Measurements from ENCODE around the gene POMT2.

POMT2 gene

DNA sequence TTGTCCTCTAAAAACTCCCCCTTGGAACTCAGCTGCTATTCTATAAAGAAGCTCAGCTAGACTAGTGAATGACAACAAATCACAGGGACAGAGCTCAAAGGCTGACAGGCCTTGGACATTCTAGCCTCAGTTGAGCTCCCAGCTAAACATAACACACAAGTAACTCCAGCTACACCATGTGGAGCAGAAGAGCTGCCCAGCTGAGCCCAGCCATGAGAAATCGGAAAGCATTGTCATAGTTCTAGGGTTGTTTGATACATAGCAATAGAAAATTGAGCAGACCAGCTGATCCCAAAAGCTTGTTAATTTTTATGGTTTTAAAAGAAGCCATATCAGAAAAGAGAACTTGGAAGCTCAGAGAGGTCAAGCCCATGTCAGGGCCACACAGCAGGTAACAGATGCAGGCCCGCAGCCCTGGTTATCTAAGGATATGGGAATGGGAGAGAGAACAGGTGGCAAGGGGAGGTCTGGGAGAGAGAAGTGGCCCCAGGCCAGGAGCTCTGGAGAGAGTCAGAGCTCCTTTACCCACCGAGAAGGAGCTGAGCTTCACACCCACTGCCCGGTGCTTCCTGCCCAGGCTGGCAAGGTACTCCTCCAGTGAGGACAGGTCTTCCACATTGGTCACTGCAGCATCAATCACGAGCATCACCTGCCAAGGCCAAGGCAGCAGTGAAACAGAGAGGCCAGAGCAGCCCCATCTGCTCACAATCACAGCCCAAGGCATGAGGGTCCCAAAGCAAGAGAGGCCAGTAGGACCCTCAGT, 52.6 kb downstream of the POMT2 start:
- no peak for DNase-seq (ENCODE audit: low spot score)

DNA sequence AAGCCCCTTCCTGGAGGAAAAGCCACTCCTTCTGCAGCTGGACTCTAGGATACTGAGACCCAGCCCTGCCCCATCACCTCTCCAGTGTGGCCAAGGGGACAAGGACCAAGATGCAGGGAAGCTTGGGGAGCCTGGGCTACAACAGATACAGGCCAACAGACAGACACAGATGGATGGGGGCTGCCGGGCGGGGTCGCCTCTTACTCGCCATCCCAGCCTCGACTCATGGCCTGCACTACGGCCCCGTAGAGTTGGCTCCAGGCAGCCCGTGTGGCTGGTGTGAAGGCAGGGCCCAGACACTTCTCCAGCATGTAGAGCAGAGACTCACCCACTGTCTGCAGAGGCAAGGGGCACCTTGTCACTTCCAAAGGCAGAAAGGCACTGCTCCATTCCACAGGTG, 54.3 kb downstream of the POMT2 start:
- no peak for DNase-seq (ENCODE audit: low spot score)

DNA sequence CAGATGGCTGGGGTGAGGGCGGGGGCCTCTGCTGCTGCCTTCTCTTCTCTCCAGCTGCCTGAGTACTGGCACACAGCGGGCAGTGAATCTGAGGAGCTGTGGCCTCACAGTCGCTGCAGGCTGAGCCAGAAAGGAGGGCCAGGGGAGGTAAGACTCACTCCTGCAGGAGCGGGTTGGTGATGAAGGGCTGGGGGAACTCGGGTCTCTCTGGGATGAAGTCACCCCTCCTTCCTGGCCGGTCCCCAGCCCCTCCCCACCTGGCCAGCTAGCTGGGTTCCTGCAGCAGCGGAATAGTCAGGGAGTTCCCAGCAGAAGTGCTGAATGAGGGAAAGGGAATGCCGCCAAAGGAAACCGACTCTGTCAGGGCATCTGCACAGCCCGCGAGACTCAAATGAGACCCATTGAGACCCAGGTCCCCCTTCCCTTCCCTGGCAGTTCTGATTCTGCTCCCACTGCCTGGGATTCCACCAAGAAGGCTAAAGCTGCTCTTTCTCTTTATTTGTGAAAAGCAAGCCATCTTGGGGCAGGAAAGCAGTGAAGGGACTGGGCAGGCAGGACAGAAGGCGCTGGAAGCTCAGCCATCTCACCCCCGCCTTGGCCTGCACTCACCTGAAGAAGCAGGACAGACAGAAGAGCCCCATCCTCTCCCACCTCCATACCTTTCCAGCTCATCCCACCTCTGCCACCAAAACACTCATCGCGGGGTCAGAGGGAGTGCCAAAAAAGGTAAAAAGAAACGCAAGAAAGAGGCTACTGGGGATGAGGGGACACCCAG, 54.9 kb downstream of the POMT2 start:
- DNase-seq (ENCODE audit: low spot score) = no peak

DNA sequence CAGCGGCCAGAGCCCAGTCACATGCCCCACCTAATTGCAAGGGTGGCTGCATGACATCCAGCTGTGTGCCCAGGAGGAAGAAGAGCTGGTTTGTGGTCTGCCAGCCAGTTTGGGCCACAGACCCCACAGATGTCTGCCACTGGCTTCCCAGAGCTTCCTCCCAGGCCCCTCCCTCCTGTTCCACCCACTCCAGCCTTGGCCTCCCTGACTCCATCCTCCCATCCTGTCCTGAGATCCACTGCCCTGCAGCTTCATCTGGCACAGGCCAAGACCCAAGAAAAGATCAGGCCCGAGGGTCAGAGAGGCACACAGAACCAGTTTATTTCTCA, 55.5 kb downstream of the POMT2 start:
- no peak for DNase-seq (ENCODE audit: low spot score)

DNA sequence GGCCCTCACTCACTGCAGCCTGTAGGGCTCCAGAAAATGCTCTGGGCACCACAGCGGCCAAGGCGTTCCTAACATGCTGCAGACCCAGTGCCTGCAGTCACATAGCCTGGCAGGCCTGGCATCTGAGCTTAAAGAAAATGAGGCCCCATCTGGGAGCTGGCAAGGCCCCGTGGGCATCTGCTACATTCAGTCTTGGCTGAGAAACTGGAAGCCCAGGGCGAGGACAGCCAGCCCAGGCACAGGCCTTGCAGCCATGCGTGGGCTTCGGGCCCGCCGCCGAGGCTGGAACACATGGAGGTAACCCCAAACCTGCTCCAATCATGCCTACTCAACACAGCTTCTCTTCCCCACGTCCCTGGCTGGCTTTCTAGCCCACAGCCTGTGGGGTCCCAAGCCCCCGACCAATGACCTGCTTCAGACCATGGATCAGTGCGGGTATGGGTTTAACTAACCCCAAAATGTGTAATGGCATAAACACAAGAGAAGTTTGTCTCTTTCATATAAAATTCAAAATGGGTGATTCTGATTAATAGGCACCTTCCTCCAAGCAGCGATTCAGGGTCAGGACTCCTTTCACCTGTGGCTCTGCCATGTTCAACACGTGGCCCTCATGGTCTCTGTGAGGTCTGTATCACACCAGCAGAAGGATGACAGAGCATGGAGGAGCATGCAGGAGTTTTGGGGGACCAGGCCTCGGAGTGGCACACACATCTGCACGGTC, 56.1 kb downstream of the POMT2 start:
- DNase-seq (ENCODE audit: low spot score) = no peak

DNA sequence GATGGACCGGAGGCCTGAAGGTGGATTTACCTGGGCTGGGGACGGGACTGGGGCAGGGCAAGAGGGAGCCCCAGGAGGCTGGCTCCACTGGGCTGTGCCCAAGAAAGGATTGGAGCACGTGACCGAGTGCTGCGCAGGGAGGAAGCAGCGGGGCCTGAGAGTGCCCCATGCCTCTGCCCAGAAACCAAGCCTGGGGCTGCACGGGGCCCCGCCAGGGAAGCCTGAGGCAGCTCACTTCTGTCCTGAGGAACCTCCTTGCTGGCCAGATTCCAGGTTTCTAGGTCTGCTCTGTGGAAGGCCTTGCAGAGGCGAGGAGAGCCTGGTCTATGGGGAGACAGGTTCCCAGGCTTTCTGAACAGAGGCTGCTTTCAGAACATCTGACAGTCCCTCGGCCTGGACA, 60.1 kb downstream of the POMT2 start:
- no peak for DNase-seq (ENCODE audit: low spot score)

DNA sequence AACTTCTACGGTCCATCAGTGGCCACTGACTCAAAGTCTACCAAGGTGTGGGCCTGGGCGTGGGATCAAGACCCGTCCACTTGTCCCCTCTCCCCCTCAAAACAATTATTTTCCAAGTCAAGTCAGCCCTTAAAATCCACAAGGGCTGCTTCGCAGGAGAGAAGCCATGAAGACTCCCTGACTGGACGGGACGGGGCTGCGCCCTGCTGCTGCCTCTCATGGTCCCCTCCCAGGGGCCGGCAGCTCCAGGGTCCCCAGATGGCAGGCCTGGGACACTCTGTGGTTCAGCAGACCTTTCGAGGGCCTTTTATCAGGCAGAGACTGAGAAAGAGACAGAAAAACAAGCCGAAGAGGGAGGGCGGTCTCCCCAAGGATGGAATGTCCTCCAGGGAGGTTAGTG, 60.5 kb downstream of the POMT2 start:
- no peak for DNase-seq (ENCODE audit: low spot score)

DNA sequence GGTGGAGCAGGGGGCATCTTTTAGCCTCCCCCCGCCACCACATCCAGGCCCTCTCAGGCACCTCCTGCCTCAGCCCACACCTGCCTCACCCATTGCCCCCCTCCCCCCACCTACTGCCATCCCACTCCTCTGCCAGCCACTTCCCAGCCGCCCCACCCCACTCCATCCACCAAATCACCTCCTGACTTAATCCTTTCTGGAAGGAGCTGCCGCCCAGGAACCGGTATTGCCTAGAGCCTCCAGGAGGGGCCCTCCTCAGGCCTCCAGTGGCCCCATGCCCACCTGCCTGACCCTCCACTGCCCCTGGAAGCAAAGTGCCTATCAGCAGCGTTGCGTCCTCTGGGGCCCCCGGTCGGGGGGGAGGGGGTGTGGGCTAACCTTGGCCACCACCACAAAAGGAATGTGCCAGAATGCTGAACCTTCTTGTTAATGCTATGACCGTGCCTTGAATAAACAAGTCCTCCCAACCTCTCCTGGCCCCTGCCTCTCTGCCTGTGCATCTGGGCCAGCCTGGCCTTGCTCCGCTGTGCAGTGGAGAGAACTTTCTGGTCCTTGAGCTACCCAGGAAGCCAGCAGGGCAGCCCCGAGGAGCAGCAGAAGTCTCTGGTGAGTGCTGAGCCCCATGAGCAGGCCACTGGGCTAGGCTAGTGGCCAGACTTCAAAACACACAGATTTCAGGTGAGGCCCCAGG, 61.5 kb downstream of the POMT2 start:
- DNase-seq (ENCODE audit: low spot score) = no peak

DNA sequence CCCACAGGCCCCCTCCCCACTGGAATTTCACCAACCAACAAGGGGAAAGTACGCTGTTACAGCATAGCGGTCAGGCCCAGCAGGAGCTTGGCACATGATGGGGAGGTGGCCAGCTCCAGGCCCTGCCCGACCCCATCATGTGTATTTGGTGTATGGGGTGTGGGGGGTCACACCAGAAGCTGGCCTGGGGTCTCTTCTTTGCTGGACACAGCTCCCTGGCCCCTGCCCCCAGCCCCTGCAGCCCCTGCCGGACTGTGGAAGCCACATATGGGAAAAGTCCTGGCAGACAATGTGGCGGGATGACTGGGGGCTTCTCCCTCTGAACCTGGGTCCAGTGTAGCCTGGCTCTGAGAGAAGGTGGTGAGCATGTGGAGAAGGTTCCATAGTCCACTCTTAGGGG, 62.1 kb downstream of the POMT2 start:
- DNase-seq (ENCODE audit: low spot score) = no peak

DNA sequence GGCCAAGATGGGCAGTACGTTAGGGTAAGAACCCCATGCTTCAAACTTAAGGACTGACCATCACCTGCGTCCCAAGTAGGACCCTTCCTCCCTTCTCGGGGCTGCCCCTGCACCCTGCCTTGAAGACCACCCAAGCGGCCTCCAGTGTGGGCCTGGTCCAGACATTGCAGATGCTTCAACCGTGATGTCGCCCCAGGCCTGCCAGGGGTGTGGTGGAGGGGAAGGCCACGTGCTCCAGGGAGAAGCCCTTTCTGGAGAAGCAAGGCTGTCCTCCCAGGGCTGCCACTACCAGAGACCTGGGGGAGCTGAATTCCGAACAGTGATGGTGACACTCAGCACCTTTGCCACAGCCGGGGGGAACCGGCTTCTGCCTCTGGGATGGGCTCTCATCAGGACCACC, 63.0 kb downstream of the POMT2 start:
- DNase-seq (ENCODE audit: low spot score) = no peak

DNA sequence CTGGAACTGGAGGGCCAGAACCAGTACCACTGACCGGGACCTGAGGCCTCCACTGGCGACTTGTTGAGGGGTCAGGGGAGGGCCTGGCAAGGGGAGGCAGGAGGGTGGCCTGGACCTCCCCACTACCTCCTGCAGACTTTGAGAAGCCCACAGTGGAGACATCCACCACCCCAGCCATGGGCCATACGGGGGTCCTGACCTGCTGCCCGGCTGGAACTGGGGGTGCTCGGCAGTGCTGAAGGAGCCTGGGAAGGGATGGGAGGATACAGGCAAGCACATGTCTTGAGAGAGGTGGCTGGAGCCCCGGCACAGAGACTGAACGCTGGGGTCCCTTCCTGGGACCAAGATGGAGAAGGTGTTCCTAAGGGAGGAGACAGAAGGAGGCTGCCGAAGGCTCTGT, 64.0 kb downstream of the POMT2 start:
- no peak for DNase-seq (ENCODE audit: low spot score)

DNA sequence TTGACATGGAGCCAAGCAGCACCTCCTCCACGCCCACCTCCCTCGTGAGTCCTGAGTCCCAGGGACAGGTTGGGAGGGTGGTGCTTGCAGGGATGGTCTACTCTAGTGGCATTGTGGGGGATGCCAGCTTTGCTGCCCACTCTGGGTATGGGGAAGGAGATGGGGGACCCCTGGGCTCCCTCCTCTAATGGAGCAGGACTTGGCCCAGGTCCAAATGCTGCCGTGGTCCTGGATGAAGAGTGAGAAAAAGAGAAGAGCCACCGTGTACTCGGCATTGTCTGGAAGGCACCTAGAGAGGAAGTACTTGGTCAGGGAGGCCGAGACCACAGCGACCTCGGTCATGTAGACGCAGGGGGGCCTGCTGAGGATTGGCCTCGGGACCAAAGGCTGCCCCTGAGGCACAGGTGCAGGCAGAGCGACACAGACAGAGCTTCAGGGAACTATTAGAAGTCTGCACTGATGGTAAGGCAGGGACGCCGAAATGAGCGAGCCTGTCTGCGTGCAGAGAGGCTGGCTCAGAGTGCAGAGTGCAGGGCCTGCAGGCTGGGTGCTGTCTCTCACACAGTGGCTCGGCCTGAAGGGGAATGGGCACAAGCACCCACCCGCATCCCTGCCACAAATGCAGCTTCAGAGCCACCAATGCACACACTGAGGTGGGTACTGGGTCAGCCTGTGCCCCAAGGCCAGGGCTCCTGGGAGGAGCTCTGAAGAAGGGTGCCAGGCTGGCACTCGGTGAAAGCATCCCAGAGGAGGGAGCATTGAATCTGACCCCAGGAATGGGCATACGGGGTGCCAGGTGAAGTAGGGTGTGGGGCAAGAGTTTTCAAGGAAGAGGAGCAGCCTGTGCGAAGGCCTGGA, 67.1 kb downstream of the POMT2 start:
- no peak for DNase-seq (ENCODE audit: low spot score)

DNA sequence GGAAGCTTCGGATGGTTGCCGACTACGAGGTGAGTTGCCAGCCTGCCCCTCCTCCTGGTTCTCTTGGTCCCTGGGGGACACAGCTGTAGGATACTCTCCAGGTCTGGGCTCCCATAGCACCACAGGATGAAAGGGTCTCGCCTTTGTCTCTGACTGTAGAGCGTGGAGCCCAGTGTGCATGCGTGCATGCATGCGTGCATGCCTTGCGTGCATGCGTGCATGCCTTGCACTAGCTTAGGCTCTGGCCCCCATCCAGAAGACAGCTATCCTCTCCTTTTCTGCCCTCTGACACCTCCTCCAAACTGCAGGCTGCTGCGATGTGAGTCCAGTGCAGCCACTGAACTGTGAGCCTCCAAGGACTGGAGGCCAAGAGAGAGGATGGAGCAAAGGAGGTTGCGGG, 68.8 kb downstream of the POMT2 start:
- DNase-seq (ENCODE audit: low spot score) = no peak

DNA sequence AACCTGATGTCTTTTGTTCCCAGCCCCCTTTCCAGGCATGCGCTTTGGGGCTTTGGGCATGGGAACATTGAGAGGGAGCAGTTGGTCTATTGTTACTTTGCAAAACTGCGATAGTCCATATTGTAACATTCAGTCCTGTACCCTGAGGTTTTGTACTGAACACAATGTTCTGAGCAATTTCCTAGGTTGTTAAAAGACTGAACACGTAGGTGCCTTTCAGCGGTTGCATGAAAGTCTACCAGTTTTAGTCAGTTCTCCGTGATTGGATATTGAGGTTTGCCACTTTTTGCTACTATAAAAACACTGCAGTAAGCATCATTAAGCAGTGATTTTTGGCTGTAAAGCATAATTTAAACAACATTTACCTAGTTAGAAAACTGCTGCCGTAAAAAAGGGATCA, 69.8 kb downstream of the POMT2 start:
- no peak for DNase-seq (ENCODE audit: low spot score)

DNA sequence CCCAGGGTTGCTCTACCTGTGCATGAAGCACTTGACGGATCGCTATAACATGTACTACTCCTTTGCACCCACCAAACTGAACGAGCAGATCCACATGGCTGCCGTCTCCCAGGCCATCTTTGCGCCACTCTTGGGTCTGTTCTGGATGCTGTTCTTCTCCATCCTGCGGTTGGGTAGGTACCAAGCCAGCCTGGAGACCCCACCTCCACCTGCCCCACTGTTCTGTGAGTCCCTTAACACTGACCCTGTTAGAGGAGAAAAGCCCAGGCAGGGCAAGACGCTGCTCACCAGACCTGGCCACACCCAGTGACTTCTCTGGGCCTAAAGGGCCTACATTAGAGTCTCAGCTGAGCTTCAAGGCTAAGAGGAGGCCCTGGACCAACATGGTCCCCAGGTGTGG, 71.4 kb downstream of the POMT2 start:
- DNase-seq (ENCODE audit: low spot score) = no peak

DNA sequence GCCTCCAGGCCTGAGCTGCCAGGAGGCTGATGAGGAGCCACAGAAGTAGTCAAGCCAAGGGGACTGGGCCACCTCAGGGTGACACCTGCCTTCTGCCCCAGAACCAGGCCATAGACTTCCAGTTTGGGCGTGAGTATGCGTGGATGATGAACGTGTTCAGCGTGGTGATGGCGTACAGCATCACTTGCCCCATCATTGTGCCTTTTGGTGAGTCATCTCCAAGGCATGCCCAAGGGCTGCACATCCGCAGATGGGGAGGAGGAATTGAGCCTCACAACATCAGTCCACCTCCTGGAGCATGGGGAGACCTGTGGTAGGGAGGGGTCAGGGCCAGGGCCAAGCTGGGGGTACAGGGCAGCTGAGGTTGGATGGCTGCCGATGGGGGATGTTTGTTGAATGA, 72.0 kb downstream of the POMT2 start:
- no peak for DNase-seq (ENCODE audit: low spot score)

DNA sequence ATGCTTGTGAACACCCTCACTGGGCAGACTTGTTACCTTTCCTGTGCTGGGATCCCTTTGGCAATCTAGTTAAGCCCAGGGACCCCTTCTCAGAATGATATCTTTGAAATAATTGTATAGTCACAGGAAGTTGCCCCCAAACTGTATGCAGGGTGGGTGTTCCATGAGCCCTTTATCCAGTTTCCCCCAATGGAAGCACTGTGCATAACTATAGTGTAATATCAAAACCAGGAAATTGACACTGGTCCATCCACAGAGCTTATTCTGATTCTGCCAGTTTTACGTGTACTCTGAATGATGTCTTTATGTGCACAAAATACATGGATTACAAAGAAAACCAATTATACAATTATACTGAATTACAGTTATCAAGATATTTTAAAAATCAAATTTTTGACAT, 73.9 kb downstream of the POMT2 start:
- no peak for DNase-seq (ENCODE audit: low spot score)

DNA sequence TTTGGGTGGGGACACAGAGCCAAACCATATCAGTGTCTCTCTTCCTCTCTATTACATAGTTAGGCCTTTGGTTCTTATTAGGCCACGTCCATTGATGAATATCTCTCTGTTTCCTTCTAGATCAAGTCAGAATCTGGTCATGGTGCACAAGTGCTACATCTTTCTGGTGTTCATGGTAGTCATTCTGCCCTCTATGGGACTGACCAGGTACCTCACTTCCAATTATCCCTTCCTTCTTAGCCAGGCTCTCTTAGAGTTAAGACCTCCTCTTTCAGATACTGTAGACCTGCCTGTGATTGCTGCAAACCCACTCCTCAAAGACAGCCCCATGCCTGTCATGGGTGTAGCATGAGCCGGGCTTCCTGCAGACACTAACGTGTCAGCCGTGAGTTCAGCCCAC, 74.9 kb downstream of the POMT2 start:
- DNase-seq (ENCODE audit: low spot score) = no peak

DNA sequence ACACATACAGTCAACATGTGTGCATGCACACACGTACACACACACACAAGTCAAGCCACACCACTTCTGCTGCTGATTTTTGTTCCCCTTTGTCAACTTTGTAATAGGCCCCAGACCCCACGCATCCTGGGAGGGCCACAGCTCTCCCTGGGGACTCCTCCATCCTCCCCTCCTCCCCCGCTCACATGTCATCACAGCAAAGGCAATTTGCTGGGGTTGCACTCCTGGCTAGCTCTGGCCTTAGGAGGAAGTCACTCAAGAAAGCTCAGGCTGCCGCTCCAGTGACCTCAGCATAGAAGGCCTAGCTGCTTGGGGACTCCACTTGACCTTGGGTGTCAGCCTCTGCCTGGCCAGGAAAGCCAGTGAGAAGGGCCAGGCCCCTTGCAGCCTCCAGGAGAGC, 76.8 kb downstream of the POMT2 start:
- no peak for DNase-seq (ENCODE audit: low spot score)

DNA sequence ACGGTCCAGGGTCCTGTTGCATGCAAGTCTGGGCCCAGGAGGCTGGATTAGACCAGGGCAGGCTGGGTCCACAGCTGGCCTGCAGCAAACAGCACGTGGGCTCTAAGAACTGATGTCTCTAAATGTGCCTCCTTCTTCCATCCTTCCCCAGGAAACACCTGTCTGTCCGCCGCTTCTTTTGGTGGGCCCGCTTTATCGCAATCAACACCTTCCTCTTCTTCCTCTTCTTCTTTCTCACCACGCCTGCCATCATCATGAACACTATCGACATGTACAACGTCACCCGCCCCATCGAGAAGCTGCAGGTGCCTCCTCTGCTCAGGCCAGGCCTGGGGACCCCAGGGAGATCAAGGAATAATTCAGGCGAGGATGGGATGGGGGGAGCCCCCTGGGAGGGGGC, 77.9 kb downstream of the POMT2 start:
- no peak for DNase-seq (ENCODE audit: low spot score)

DNA sequence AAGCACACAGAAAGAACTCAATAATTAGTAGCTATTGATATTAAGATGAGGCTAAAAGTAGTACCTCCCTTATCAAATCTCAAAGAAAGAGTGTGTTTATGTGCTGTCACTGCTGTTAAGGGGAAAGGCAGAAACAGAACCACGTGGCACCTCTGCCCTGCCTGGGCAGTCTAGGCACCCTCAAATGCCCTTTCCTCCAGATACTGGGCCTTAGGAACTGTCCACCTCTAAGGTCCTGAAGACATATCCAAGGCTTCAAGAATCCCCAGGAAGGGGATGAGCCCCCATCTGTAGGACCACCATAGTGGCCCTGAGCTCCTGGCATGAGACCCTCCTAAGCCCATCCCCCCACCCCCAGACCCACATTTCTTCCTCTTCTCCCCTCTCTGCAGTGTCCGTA, 78.7 kb downstream of the POMT2 start:
- DNase-seq (ENCODE audit: low spot score) = no peak

Data from hepatic stellate cell (primary cell).